AG08396 (cell line): ENCODE measurements around the gene CHD9.

ENCODE experiments used
- DNase-seq: peaks from one replicate; pipeline ENCODE4 v3.0.0; 2012; ENCODE audit warnings: low spot score, mixed read lengths

Gene CHD9

GRCh38 chr16:53372992-53373871 lies 318.4 kb downstream of the CHD9 start:
- no peak for DNase-seq

- no peak for DNase-seq
Observed at GRCh38 chr16:53374800-53375199, 320.0 kb downstream of the CHD9 start.

GRCh38 chr16:53378138-53378537 lies 323.3 kb downstream of the CHD9 start:
- no peak for DNase-seq
